NCI-H2196 (cell line): ENCODE results near the gene RAPGEF5.

Source experiments
- DNase-seq: peaks from one replicate; lab custom pipeline; 2025; ENCODE audit not compliant: unreplicated experiment; lab: John Stamatoyannopoulos, UW

The RAPGEF5 gene

GRCh38 chr7:22356701-22357310, at the start of gene RAPGEF5:
Gene RAPGEF5 (minus strand): TSS chr7:22357154. CDS start chr7:22357060, 94 bp downstream.
- DNase-seq = peak; percentile 82

GRCh38 chr7:22406715-22407114, 49.8 kb upstream of the RAPGEF5 start:
- no peak for DNase-seq

- no peak for DNase-seq
Observed at GRCh38 chr7:22404421-22405023, 47.6 kb upstream of the RAPGEF5 start.

- DNase-seq = no peak
Observed at GRCh38 chr7:22403344-22403743, 46.4 kb upstream of the RAPGEF5 start.

- no peak for DNase-seq
Observed at GRCh38 chr7:22402250-22402649, 45.3 kb upstream of the RAPGEF5 start.

- no peak for DNase-seq
Observed at GRCh38 chr7:22400936-22401553, 44.1 kb upstream of the RAPGEF5 start.

GRCh38 chr7:22400150-22400814, 43.3 kb upstream of the RAPGEF5 start:
- no peak for DNase-seq

GRCh38 chr7:22399546-22399945, 42.6 kb upstream of the RAPGEF5 start:
- DNase-seq = no peak

- DNase-seq = no peak
Observed at GRCh38 chr7:22399091-22399490, 42.1 kb upstream of the RAPGEF5 start.

GRCh38 chr7:22397981-22398380, 41.0 kb upstream of the RAPGEF5 start:
- no peak for DNase-seq

- DNase-seq = no peak
Observed at GRCh38 chr7:22395222-22395621, 38.3 kb upstream of the RAPGEF5 start.

GRCh38 chr7:22394739-22395138, 37.8 kb upstream of the RAPGEF5 start:
- no peak for DNase-seq

GRCh38 chr7:22393913-22394729, 37.2 kb upstream of the RAPGEF5 start:
- DNase-seq = no peak

- DNase-seq = no peak
Observed at GRCh38 chr7:22390516-22390915, 33.6 kb upstream of the RAPGEF5 start.

- no peak for DNase-seq
Observed at GRCh38 chr7:22389892-22390291, 32.9 kb upstream of the RAPGEF5 start.

- no peak for DNase-seq
Observed at GRCh38 chr7:22387583-22387982, 30.6 kb upstream of the RAPGEF5 start.

GRCh38 chr7:22386865-22387264, 29.9 kb upstream of the RAPGEF5 start:
- DNase-seq = no peak

GRCh38 chr7:22386206-22386858, 29.4 kb upstream of the RAPGEF5 start:
- no peak for DNase-seq

GRCh38 chr7:22385326-22385725, 28.4 kb upstream of the RAPGEF5 start:
- no peak for DNase-seq

GRCh38 chr7:22380333-22380732, 23.4 kb upstream of the RAPGEF5 start:
- no peak for DNase-seq
